ENCODE data around the gene HERPUD1.
A peak's percentile ranks its signal among the peaks of the same experiment; 100 is the strongest.
"Not testable (repeated sequence)": the region's sequence is repeated elsewhere in the genome, so short reads cannot be mapped to it uniquely, and the experiment has no call there.

The HERPUD1 gene

GRCh38 chr16:56931892-56932720 lies at the start of gene HERPUD1:
Gene HERPUD1 (plus strand): TSS chr16:56932142. CDS start chr16:56932245, 103 bp downstream.
- TF ChIP-seq CTCF (IDR thresholded peaks at IDR 0.05; ENCODE audit: control insufficient read depth, extremely low read depth, insufficient read depth) = no peak; the same call in 1 of the 2 replicates
- H3K4me3 ChIP-seq (ENCODE audit: low read depth, low read length) = peak within 1 kb of the TSS; percentile 96
- DNase-seq (ENCODE audit: low read depth) = peak; percentile 88

- TF ChIP-seq CTCF (IDR thresholded peaks at IDR 0.05; ENCODE audit: control insufficient read depth, extremely low read depth, insufficient read depth) = no peak
- no peak for DNase-seq (ENCODE audit: low read depth)
- H3K4me3 ChIP-seq (ENCODE audit: low read depth, low read length) = no peak overlapping the region
Measured at GRCh38 chr16:56883586-56883985, 48.4 kb upstream of the HERPUD1 start.

- no peak for TF ChIP-seq CTCF (IDR thresholded peaks at IDR 0.05; ENCODE audit: control insufficient read depth, extremely low read depth, insufficient read depth)
- DNase-seq (ENCODE audit: low read depth) = no peak
- no peak overlapping the region for H3K4me3 ChIP-seq (ENCODE audit: low read depth, low read length)
Measured at GRCh38 chr16:56884026-56884582, 47.8 kb upstream of the HERPUD1 start.

- not testable (repeated sequence) for H3K4me3 ChIP-seq (ENCODE audit: low read depth, low read length); DNase-seq (ENCODE audit: low read depth)
Measured at GRCh38 chr16:56884929-56885328, 47.0 kb upstream of the HERPUD1 start.

GRCh38 chr16:56885446-56886162 lies 46.3 kb upstream of the HERPUD1 start:
- no peak for TF ChIP-seq CTCF (IDR thresholded peaks at IDR 0.05; ENCODE audit: control insufficient read depth, extremely low read depth, insufficient read depth)
- H3K4me3 ChIP-seq (ENCODE audit: low read depth, low read length) = no peak overlapping the region
- no peak for DNase-seq (ENCODE audit: low read depth)

- no peak for TF ChIP-seq CTCF (IDR thresholded peaks at IDR 0.05; ENCODE audit: control insufficient read depth, extremely low read depth, insufficient read depth)
- H3K4me3 ChIP-seq (ENCODE audit: low read depth, low read length) = no peak overlapping the region
- DNase-seq (ENCODE audit: low read depth) = no peak
Measured at GRCh38 chr16:56886296-56886695, 45.6 kb upstream of the HERPUD1 start.

GRCh38 chr16:56886826-56887225 lies 45.1 kb upstream of the HERPUD1 start:
- TF ChIP-seq CTCF (IDR thresholded peaks at IDR 0.05; ENCODE audit: control insufficient read depth, extremely low read depth, insufficient read depth) = no peak
- no peak for DNase-seq (ENCODE audit: low read depth)
- H3K4me3 ChIP-seq (ENCODE audit: low read depth, low read length) = no peak overlapping the region

Measured in LNCaP clone FGC (cell line).